Endodermal cell (in vitro differentiated cells): ENCODE measurements around the gene BTG4. TPM values are rescaled to one million over a fixed set of nuclear protein-coding genes. Genes with fewer than 3 reads are reported as not detected.

Experiments used
- DNase-seq: peaks from one replicate; pipeline ENCODE4 v3.0.0-alpha.2; 2017
- H3K27ac ChIP-seq: 2 replicates; pipeline ENCODE4 v1.5.1; 2013; ENCODE audit warnings: mild to moderate bottlenecking, low read depth, low read length, moderate library complexity
- H3K27me3 ChIP-seq: 2 replicates; pipeline ENCODE4 v1.6.1; 2013; ENCODE audit warnings: mild to moderate bottlenecking, low read length, moderate library complexity; ENCODE audit not compliant: insufficient read depth, control insufficient read depth, poor library complexity, severe bottlenecking
- H3K36me3 ChIP-seq: 2 replicates; pipeline ENCODE4 v1.7.0; 2013; ENCODE audit warnings: mild to moderate bottlenecking, low read length, moderate library complexity; ENCODE audit not compliant: control insufficient read depth, insufficient read depth
- H3K4me1 ChIP-seq: one replicate; pipeline ENCODE4 v1.7.0; 2013; ENCODE audit warnings: low read length; ENCODE audit not compliant: control insufficient read depth, insufficient read depth
- H3K4me3 ChIP-seq: 2 replicates; pipeline ENCODE4 v1.5.1; 2013; ENCODE audit warnings: mild to moderate bottlenecking, low read length, moderate library complexity
- H3K9ac ChIP-seq: 2 replicates; pipeline ENCODE4 v1.6.1; 2013; ENCODE audit warnings: mild to moderate bottlenecking, low read length, moderate library complexity; ENCODE audit not compliant: poor library complexity, severe bottlenecking; ENCODE audit errors: extremely low read depth
- H3K9me3 ChIP-seq: 2 replicates; pipeline ENCODE4 v1.6.1; 2013; ENCODE audit warnings: mild to moderate bottlenecking, low read length, moderate library complexity; ENCODE audit not compliant: control insufficient read depth
- H3K27ac Mint-ChIP-seq: 2 replicates; pipeline ENCODE4 v1.8.0; 2020; ENCODE audit warnings: mixed read lengths
- H3K27me3 Mint-ChIP-seq: 2 replicates; pipeline ENCODE4 v1.8.0; 2021; ENCODE audit warnings: mild to moderate bottlenecking, mixed read lengths; ENCODE audit not compliant: insufficient read depth
- H3K36me3 Mint-ChIP-seq: 2 replicates; pipeline ENCODE4 v1.8.0; 2020; ENCODE audit warnings: low read depth, mixed read lengths
- H3K4me1 Mint-ChIP-seq: 2 replicates; pipeline ENCODE4 v1.8.0; 2020; ENCODE audit warnings: mixed read lengths
- H3K4me3 Mint-ChIP-seq: 2 replicates; pipeline ENCODE4 v1.8.0; 2020; ENCODE audit warnings: mild to moderate bottlenecking, moderate library complexity, mixed read lengths
- H3K9me3 Mint-ChIP-seq: 2 replicates; pipeline ENCODE4 v1.8.0; 2020; ENCODE audit warnings: mild to moderate bottlenecking, mixed read lengths
- WGBS, 2 experiments: methylation state at CpG; one replicate each; pipeline versions ENCODE4 v1.1.5 to v1.1.7; 2013; ENCODE audit warnings: missing lambda C conversion rate in 2 of 2, mixed read lengths in 1 of 2; ENCODE audit not compliant: insufficient coverage in 1 of 2, insufficient read length in 1 of 2; 5-methylcytosine and 5-hydroxymethylcytosine counted together
- total RNA-seq, 2 donors: library from RNA; stranded (reverse); fragmentation: NEBNext Ultra II Directional in 1 of 2; extraction: Animal tissue kit (Norgen Biotek cat#: 25700) in 1 of 2; gene quantifications; 2 replicates in 1 of 2; 3 replicates in 1 of 2; pipeline ENCODE4 v1.2.1, GENCODE V29; 2021
- TF ChIP-seq, protein P1 (sequence below): fragments of 200-600 bp; sonication (generic); conservative IDR thresholded peaks from 2 replicates; pipeline ENCODE4 v1.5.0; 2021; ENCODE audit warnings: antibody characterized with exemption, mild to moderate bottlenecking

Gene BTG4
- total RNA-seq, 2 donors from 2014 or later = not detected

DNA sequence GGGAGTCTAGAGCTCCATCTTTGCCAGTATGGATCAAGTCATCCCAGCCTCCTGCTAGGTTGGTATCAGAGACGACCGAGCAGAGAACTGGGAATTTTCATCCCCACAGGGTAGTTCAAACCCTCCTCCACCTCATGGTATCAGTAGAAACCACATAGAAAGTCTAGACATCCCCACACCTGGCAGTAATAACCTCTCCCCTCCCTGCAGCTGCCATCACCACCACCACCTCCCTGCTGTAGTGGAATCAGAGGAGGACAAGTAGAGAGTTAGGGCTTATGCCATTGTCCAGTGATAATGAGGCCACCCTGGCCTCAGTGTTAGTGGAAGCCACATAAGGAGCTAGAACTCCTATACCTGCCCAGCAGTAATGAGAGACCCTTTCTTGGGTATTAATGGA lies 34.3 kb downstream of the BTG4 start:
- no peaks in the 10 kb centered on the region for H3K36me3 ChIP-seq
- no peak overlapping the region for H3K4me3 Mint-ChIP-seq
- no peak overlapping the region for H3K4me3 ChIP-seq
- H3K27me3 Mint-ChIP-seq = peaks cover 17% of the 10 kb centered on the region
- DNase-seq = no peak
- H3K9me3 Mint-ChIP-seq = peaks cover 6% of the 10 kb centered on the region
- TF ChIP-seq, protein P1, sequence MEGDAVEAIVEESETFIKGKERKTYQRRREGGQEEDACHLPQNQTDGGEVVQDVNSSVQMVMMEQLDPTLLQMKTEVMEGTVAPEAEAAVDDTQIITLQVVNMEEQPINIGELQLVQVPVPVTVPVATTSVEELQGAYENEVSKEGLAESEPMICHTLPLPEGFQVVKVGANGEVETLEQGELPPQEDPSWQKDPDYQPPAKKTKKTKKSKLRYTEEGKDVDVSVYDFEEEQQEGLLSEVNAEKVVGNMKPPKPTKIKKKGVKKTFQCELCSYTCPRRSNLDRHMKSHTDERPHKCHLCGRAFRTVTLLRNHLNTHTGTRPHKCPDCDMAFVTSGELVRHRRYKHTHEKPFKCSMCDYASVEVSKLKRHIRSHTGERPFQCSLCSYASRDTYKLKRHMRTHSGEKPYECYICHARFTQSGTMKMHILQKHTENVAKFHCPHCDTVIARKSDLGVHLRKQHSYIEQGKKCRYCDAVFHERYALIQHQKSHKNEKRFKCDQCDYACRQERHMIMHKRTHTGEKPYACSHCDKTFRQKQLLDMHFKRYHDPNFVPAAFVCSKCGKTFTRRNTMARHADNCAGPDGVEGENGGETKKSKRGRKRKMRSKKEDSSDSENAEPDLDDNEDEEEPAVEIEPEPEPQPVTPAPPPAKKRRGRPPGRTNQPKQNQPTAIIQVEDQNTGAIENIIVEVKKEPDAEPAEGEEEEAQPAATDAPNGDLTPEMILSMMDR = no peak
- peaks cover 14% of the 10 kb centered on the region for H3K9me3 ChIP-seq
- no peak overlapping the region for H3K27ac Mint-ChIP-seq
- no peaks in the 10 kb centered on the region for H3K4me1 ChIP-seq
- H3K27ac ChIP-seq = no peak overlapping the region
- no peaks in the 10 kb centered on the region for H3K4me1 Mint-ChIP-seq
- peaks cover 7% of the 10 kb centered on the region for H3K27me3 ChIP-seq
- H3K9ac ChIP-seq = no peak overlapping the region
- 91% methylated on average over 2 of the region's 2 CpGs; no CpG with 5 or more reads in 1 of the 2 experiments for WGBS, 2 experiments
- H3K36me3 Mint-ChIP-seq = no peaks in the 10 kb centered on the region

DNA sequence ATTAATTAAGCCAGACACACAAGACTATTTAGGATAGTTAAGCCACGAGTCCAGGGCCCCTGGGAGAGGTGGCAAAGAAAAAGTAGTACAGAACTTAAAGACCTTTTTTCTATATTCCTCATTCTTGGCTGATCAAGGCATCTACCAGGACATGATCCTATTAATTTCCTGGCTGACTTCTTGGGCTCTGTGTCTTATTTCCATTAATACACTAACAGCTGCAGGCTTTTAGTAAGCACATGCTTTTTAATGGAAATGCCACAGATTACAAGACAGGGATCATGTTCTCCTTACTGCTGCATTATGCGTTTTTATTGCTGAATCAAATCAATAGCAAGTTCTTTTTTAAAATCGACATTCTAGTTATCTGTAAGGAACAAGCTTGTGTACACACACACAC lies 35.2 kb downstream of the BTG4 start:
- 86 to 94% methylated on average over 2 to 3 of the region's 3 CpGs for WGBS, 2 experiments
- H3K4me3 Mint-ChIP-seq = no peak overlapping the region
- H3K27ac Mint-ChIP-seq = no peak overlapping the region
- Histone ChIP-seq H3K36me3 (no peaks in the 10 kb centered on the region), H3K9me3 (peaks cover 12% of the 10 kb centered on the region), H3K9ac (no peak overlapping the region), H3K27me3 (peaks cover 7% of the 10 kb centered on the region), H3K4me3 (no peak overlapping the region), H3K4me1 (no peaks in the 10 kb centered on the region), H3K27ac (no peak overlapping the region)
- H3K27me3 Mint-ChIP-seq = peaks cover 14% of the 10 kb centered on the region
- no peaks in the 10 kb centered on the region for H3K36me3 Mint-ChIP-seq
- H3K9me3 Mint-ChIP-seq = peaks cover 5% of the 10 kb centered on the region
- TF ChIP-seq, protein P1 = no peak
- no peak for DNase-seq
- H3K4me1 Mint-ChIP-seq = no peaks in the 10 kb centered on the region

DNA sequence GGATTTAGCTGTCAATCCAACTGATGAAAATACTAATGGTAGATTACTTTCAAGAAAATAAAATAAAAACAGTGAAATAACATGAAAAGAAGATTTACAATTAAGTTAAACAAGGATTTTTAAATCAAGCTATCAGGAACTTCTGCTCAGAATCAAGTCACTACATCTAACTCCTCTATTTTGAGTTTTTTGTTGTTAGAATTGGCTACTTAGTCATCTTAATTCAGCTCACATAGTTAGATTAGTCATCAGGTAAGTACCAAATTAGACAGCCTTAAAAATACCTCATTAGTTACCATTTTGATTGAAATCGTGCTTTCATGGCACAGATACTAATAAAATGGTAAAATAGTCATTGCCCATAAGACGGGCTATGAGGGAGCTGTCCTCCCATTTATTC lies 35.8 kb downstream of the BTG4 start:
- H3K4me3 Mint-ChIP-seq = no peak overlapping the region
- Histone ChIP-seq H3K27me3 (peaks cover 7% of the 10 kb centered on the region), H3K9me3 (peaks cover 12% of the 10 kb centered on the region), H3K9ac (no peak overlapping the region), H3K36me3 (no peaks in the 10 kb centered on the region), H3K4me3 (no peak overlapping the region), H3K4me1 (no peaks in the 10 kb centered on the region), H3K27ac (no peak overlapping the region)
- DNase-seq = no peak
- no peak overlapping the region for H3K27ac Mint-ChIP-seq
- H3K9me3 Mint-ChIP-seq = peaks cover 5% of the 10 kb centered on the region
- H3K27me3 Mint-ChIP-seq = peaks cover 14% of the 10 kb centered on the region
- H3K4me1 Mint-ChIP-seq = no peaks in the 10 kb centered on the region
- TF ChIP-seq, protein P1 = no peak
- 38% methylated on average over 2 of the region's 2 CpGs; no CpG with 5 or more reads in 1 of the 2 experiments for WGBS, 2 experiments
- no peaks in the 10 kb centered on the region for H3K36me3 Mint-ChIP-seq
